Psoas muscle (tissue), 8 donors: Measurements from ENCODE around the gene VAC14. TPM values are rescaled to one million over a fixed set of nuclear protein-coding genes. Genes with fewer than 3 reads are reported as not detected.
A peak's percentile ranks its signal among the peaks of the same experiment; 100 is the strongest.

Experiments used
- ATAC-seq, 4 donors: fragments of 200-7000 bp; cut with Tn5 transposase; one replicate each; pipeline ENCODE4 v1.9.1; 2020; ENCODE audit warnings: moderate library complexity in 3 of 4, mild to moderate bottlenecking in 2 of 4
- DNase-seq, 2 donors: peaks; one replicate each; pipeline ENCODE4 v3.0.0-alpha.2; 2020
- H3K27ac ChIP-seq: fragments of 200-600 bp; one replicate; pipeline ENCODE4 v1.8.0; 2022
- H3K27me3 ChIP-seq, 3 donors: fragments of 200-600 bp in 1 of 3; one replicate each; pipeline versions ENCODE4 v1.6.1 to v1.8.0; 2013 to 2022; ENCODE audit warnings: low read length in 2 of 3, mild to moderate bottlenecking in 2 of 3, moderate library complexity in 1 of 3; ENCODE audit not compliant: insufficient read depth in 3 of 3
- H3K36me3 ChIP-seq, 2 donors: fragments of 200-600 bp in 1 of 2; one replicate each; pipeline versions ENCODE4 v1.6.1 to v1.8.0; 2013 to 2022; ENCODE audit warnings: low read depth in 1 of 2, mild to moderate bottlenecking in 1 of 2, moderate library complexity in 1 of 2; ENCODE audit not compliant: insufficient read depth in 1 of 2
- H3K4me1 ChIP-seq: fragments of 200-600 bp; one replicate; pipeline ENCODE4 v1.8.0; 2022
- H3K4me3 ChIP-seq: fragments of 200-600 bp; one replicate; pipeline ENCODE4 v1.8.0; 2022; ENCODE audit warnings: mild to moderate bottlenecking
- H3K9me3 ChIP-seq: fragments of 200-600 bp; one replicate; pipeline ENCODE4 v1.8.0; 2022
- WGBS, 3 donors: extraction: QIAGEN DNeasy Blood & Tissue Kit; methylation state at CpG; one replicate each; pipeline versions ENCODE4 v1.1.6 to v1.1.7; 2013; 5-methylcytosine and 5-hydroxymethylcytosine counted together
- intact Hi-C, 2 donors: fragments of 100-400 bp; cut with DNase I; formaldehyde crosslinking; loops; one replicate each; pipeline versions ENCODE4 v1.11.0 to v1.14.2; 2022
- polyA plus RNA-seq, 3 donors: library from polyadenylated mRNA; stranded (reverse); fragments of 200-250 nt; gene quantifications; one replicate each; pipeline ENCODE4 v1.2.3, GENCODE V29; 2013
- total RNA-seq, 4 donors: library from RNA; stranded (reverse); fragmentation: NEBNext Ultra II Directional in 2 of 4; extraction: Animal tissue kit (Norgen Biotek cat#: 25700) in 2 of 4; gene quantifications; one replicate each; pipeline versions ENCODE4 v1.2.1 to v1.2.4, GENCODE V29; 2021 to 2023
- TF ChIP-seq, protein P1 (sequence below): fragments of 200-600 bp; IDR thresholded peaks from one replicate; pipeline ENCODE4 v1.8.0; 2022; ENCODE audit warnings: antibody characterized with exemption
- donor health status: healthy with polysubstance abuse.
- donor health status: DM: no; HTN: no; CAD: no; lungs with moderate emphysema.
- donor health status: Bipolar disorder and iron deficiency.
- donor health status: healthy.
- donor health status: DM: yes; HTN: yes; CAD: no.
- donor health status: DM: no; HTN: no; CAD: no.
- donor health status: DM: no; HTN: no; CAD: no.
- donor health status: DM: yes; HTN: yes; CAD: no.

VAC14 gene
- total and polyA plus RNA-seq, 7 donors = 19.9 to 24.3 (median 23.0) TPM

GRCh38 chr16:70689035-70689969, 111.7 kb downstream of the VAC14 start:
- WGBS, 3 donors = 49 to 74% (median 57%) methylated on average over 22 of the region's 22 CpGs
- intact Hi-C loops = no loop called here
- Histone ChIP-seq H3K4me1 (peaks cover 86% of the 10 kb centered on the region), H3K9me3 (no peaks in the 10 kb centered on the region), H3K27me3 (no peaks in the 10 kb centered on the region), H3K4me3 (no peak overlapping the region), H3K36me3 (no peaks in the 10 kb centered on the region), H3K27ac (peak overlapping the region; percentile 86)
- DNase-seq (peak; percentile 46 to 75), ATAC-seq (peak in 3 of 4 donors; percentile 11 to 24 (median 18))
- TF ChIP-seq, protein P1, sequence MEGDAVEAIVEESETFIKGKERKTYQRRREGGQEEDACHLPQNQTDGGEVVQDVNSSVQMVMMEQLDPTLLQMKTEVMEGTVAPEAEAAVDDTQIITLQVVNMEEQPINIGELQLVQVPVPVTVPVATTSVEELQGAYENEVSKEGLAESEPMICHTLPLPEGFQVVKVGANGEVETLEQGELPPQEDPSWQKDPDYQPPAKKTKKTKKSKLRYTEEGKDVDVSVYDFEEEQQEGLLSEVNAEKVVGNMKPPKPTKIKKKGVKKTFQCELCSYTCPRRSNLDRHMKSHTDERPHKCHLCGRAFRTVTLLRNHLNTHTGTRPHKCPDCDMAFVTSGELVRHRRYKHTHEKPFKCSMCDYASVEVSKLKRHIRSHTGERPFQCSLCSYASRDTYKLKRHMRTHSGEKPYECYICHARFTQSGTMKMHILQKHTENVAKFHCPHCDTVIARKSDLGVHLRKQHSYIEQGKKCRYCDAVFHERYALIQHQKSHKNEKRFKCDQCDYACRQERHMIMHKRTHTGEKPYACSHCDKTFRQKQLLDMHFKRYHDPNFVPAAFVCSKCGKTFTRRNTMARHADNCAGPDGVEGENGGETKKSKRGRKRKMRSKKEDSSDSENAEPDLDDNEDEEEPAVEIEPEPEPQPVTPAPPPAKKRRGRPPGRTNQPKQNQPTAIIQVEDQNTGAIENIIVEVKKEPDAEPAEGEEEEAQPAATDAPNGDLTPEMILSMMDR = no peak

- intact Hi-C loops = no loop called here
- H3K36me3 ChIP-seq = peaks cover 0 to 4% of the 10 kb centered on the region in 2 donors
- H3K27me3 ChIP-seq = no peaks in the 10 kb centered on the region
- no peak overlapping the region for H3K4me3 ChIP-seq
- peak in 3 of 4 donors; percentile 7 to 19 (median 10) for ATAC-seq
- peaks cover 86% of the 10 kb centered on the region for H3K4me1 ChIP-seq
- TF ChIP-seq, protein P1 = no peak
- peak overlapping the region; percentile 86 for H3K27ac ChIP-seq
- peak; percentile 73 to 89 for DNase-seq
- WGBS, 3 donors = 8 to 20% (median 11%) methylated on average over 7 to 8 of the region's 8 CpGs
- H3K9me3 ChIP-seq = no peaks in the 10 kb centered on the region
These were observed 112.7 kb downstream of the VAC14 start for GRCh38 chr16:70688246-70688742.

DNA sequence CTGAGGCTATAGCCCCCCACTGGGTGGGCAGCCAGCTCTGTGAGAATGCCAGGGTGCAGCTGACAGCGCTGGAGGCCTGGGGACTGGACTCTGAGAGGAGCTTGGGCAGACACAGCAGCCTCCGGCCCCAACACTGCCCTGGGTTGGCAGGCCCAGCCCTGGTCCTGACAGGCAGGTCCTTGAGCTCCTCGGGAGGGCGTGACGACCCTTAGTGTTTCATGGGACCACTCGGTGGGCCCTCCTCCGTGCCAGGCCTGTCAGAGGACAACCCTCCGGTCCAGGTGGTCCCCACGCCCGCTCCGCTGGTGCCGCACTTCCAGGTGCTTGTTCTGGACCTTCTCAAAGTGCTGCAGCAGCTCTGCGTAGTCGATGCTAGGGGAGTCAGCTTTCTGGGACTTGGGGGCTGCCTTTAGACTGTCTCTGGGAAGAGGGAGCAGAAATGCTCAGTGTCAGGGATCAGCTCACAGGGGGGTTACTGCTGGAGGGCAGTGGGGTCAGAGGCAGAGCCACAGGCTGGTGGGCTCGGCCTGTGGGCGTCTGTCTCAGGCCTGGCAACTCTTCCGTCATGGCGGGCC, 113.2 kb downstream of the VAC14 start:
- intact Hi-C loops = no loop called here
- Histone ChIP-seq H3K9me3 (no peaks in the 10 kb centered on the region), H3K4me1 (peaks cover 86% of the 10 kb centered on the region), H3K27ac (peak overlapping the region; percentile 86), H3K4me3 (no peak overlapping the region), H3K27me3 (no peaks in the 10 kb centered on the region), H3K36me3 (peaks cover 0 to 10% of the 10 kb centered on the region in 2 donors)
- ATAC-seq (no peak), DNase-seq (peak; percentile 33 to 65)
- TF ChIP-seq, protein P1 = no peak
- WGBS, 3 donors = 48 to 64% (median 61%) methylated on average over 18 of the region's 18 CpGs

DNA sequence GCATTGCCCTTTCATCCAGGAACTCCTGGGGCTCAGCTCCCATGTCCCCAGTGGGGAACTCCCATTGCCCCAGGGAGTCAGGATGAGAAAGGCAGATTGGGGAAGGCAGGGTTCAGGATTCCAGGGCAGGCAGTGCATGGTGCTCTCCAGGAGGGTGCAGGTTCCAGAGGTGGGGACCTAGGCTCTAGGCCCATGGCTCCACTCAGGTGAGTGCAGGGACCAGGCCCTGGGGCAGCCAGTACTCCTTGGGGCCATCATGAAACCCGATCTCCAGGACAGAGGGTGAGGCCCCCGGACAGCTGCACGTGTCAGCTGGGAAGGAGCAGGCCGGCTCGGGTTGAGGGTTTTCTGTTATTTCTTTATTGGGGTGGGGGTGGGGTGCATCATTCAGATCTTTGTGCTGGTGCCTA, 113.9 kb downstream of the VAC14 start:
- H3K36me3 ChIP-seq = peaks cover 0 to 12% of the 10 kb centered on the region in 2 donors
- peak overlapping the region; percentile 86 for H3K27ac ChIP-seq
- no peaks in the 10 kb centered on the region for H3K27me3 ChIP-seq
- 3 to 23% (median 22%) methylated on average over 5 of the region's 5 CpGs for WGBS, 3 donors
- ATAC-seq (peak; percentile 19 to 38 (median 30)), DNase-seq (peak; percentile 32 to 72)
- peaks cover 84% of the 10 kb centered on the region for H3K4me1 ChIP-seq
- TF ChIP-seq, protein P1 = no peak
- H3K4me3 ChIP-seq = no peak overlapping the region
- H3K9me3 ChIP-seq = no peaks in the 10 kb centered on the region
- intact Hi-C loops = no loop called here
